ENCODE data around the gene PPP3CA.
A peak's percentile ranks its signal among the peaks of the same experiment; 100 is the strongest.
"Not testable (repeated sequence)": the region's sequence is repeated elsewhere in the genome, so short reads cannot be mapped to it uniquely, and the experiment has no call there.

Gene PPP3CA

GRCh38 chr4:101153653-101154052 is 193.7 kb downstream of the PPP3CA start:
- Mint-ChIP-seq H3K27me3 (ENCODE audit: low read depth) (no peaks in the 10 kb centered on the region), H3K4me3 (no peak overlapping the region), H3K9me3 (no peaks in the 10 kb centered on the region), H3K4me1 (ENCODE audit: low read depth) (peaks cover 23% of the 10 kb centered on the region), H3K27ac (no peak overlapping the region), H3K36me3 (ENCODE audit: low read depth) (no peaks in the 10 kb centered on the region)
- DNase-seq (ENCODE audit: low spot score), result no peak

- Mint-ChIP-seq H3K4me1 (ENCODE audit: low read depth) (peaks cover 19% of the 10 kb centered on the region), H3K27ac (no peak overlapping the region), H3K27me3 (ENCODE audit: low read depth) (no peaks in the 10 kb centered on the region), H3K36me3 (ENCODE audit: low read depth) (no peaks in the 10 kb centered on the region), H3K4me3 (no peak overlapping the region), H3K9me3 (no peaks in the 10 kb centered on the region)
- no peak for DNase-seq (ENCODE audit: low spot score)
Observed at GRCh38 chr4:101152521-101152920, 194.8 kb downstream of the PPP3CA start.

- Mint-ChIP-seq H3K27ac (no peak overlapping the region), H3K9me3 (no peaks in the 10 kb centered on the region), H3K36me3 (ENCODE audit: low read depth) (no peaks in the 10 kb centered on the region), H3K4me3 (no peak overlapping the region), H3K27me3 (ENCODE audit: low read depth) (no peaks in the 10 kb centered on the region), H3K4me1 (ENCODE audit: low read depth) (no peaks in the 10 kb centered on the region)
- DNase-seq (ENCODE audit: low spot score), result no peak
Observed at GRCh38 chr4:101148551-101148950, 198.8 kb downstream of the PPP3CA start.

- DNase-seq (ENCODE audit: low spot score), result no peak
- no peaks in the 10 kb centered on the region for H3K4me1 Mint-ChIP-seq (ENCODE audit: low read depth)
- no peaks in the 10 kb centered on the region for H3K27me3 Mint-ChIP-seq (ENCODE audit: low read depth)
- no peak overlapping the region for H3K27ac Mint-ChIP-seq
- no peaks in the 10 kb centered on the region for H3K9me3 Mint-ChIP-seq
- H3K36me3 Mint-ChIP-seq (ENCODE audit: low read depth), result no peaks in the 10 kb centered on the region
- no peak overlapping the region for H3K4me3 Mint-ChIP-seq
Observed at GRCh38 chr4:101147283-101147682, 200.0 kb downstream of the PPP3CA start.

- DNase-seq (ENCODE audit: low spot score), result no peak
- H3K27ac Mint-ChIP-seq, result no peak overlapping the region
- no peak overlapping the region for H3K4me3 Mint-ChIP-seq
- H3K36me3 Mint-ChIP-seq (ENCODE audit: low read depth), result no peaks in the 10 kb centered on the region
- peaks cover 8% of the 10 kb centered on the region for H3K4me1 Mint-ChIP-seq (ENCODE audit: low read depth)
- H3K27me3 Mint-ChIP-seq (ENCODE audit: low read depth), result no peaks in the 10 kb centered on the region
- H3K9me3 Mint-ChIP-seq, result no peaks in the 10 kb centered on the region
Observed at GRCh38 chr4:101145021-101145420, 202.3 kb downstream of the PPP3CA start.

- Mint-ChIP-seq H3K27ac (no peak overlapping the region), H3K4me1 (ENCODE audit: low read depth) (peaks cover 11% of the 10 kb centered on the region), H3K4me3 (no peak overlapping the region)
Observed at GRCh38 chr4:101142259-101142658, 205.1 kb downstream of the PPP3CA start.

GRCh38 chr4:101141855-101142254 is 205.5 kb downstream of the PPP3CA start:
- Mint-ChIP-seq H3K4me3 (no peak overlapping the region), H3K36me3 (ENCODE audit: low read depth) (no peaks in the 10 kb centered on the region), H3K27me3 (ENCODE audit: low read depth) (no peaks in the 10 kb centered on the region), H3K9me3 (no peaks in the 10 kb centered on the region), H3K27ac (no peak overlapping the region), H3K4me1 (ENCODE audit: low read depth) (peaks cover 11% of the 10 kb centered on the region)
- no peak for DNase-seq (ENCODE audit: low spot score)

More at GRCh38 chr4:101142259-101142658, 205.1 kb downstream of the PPP3CA start:
- no peak for DNase-seq (ENCODE audit: low spot score)
- Mint-ChIP-seq H3K27me3 (ENCODE audit: low read depth) (no peaks in the 10 kb centered on the region), H3K36me3 (ENCODE audit: low read depth) (no peaks in the 10 kb centered on the region), H3K9me3 (no peaks in the 10 kb centered on the region)

- H3K27ac Mint-ChIP-seq, result no peak overlapping the region
- no peak for DNase-seq (ENCODE audit: low spot score)
- no peaks in the 10 kb centered on the region for H3K27me3 Mint-ChIP-seq (ENCODE audit: low read depth)
- H3K9me3 Mint-ChIP-seq, result no peaks in the 10 kb centered on the region
- H3K36me3 Mint-ChIP-seq (ENCODE audit: low read depth), result no peaks in the 10 kb centered on the region
- peaks cover 11% of the 10 kb centered on the region for H3K4me1 Mint-ChIP-seq (ENCODE audit: low read depth)
- H3K4me3 Mint-ChIP-seq, result no peak overlapping the region
Observed at GRCh38 chr4:101141230-101141629, 206.1 kb downstream of the PPP3CA start.

- no peak for DNase-seq (ENCODE audit: low spot score)
- Mint-ChIP-seq H3K36me3 (ENCODE audit: low read depth) (no peaks in the 10 kb centered on the region), H3K27ac (no peak overlapping the region), H3K4me1 (ENCODE audit: low read depth) (peaks cover 16% of the 10 kb centered on the region), H3K9me3 (no peaks in the 10 kb centered on the region), H3K27me3 (ENCODE audit: low read depth) (no peaks in the 10 kb centered on the region), H3K4me3 (no peak overlapping the region)
Observed at GRCh38 chr4:101140228-101140627, 207.1 kb downstream of the PPP3CA start.

- DNase-seq (ENCODE audit: low spot score), result no peak
- Mint-ChIP-seq H3K27ac (no peak overlapping the region), H3K9me3 (peaks cover 4% of the 10 kb centered on the region), H3K36me3 (ENCODE audit: low read depth) (peaks cover 2% of the 10 kb centered on the region), H3K27me3 (ENCODE audit: low read depth) (no peaks in the 10 kb centered on the region), H3K4me1 (ENCODE audit: low read depth) (peaks cover 12% of the 10 kb centered on the region), H3K4me3 (no peak overlapping the region)
Observed at GRCh38 chr4:101136373-101137370, 210.7 kb downstream of the PPP3CA start.

- H3K4me1 Mint-ChIP-seq (ENCODE audit: low read depth), result peaks cover 8% of the 10 kb centered on the region
- H3K4me3 Mint-ChIP-seq, result peak overlapping the region; percentile 31
- peaks cover 4% of the 10 kb centered on the region for H3K9me3 Mint-ChIP-seq
- no peak for DNase-seq (ENCODE audit: low spot score)
- H3K27me3 Mint-ChIP-seq (ENCODE audit: low read depth), result no peaks in the 10 kb centered on the region
- H3K27ac Mint-ChIP-seq, result no peak overlapping the region
- H3K36me3 Mint-ChIP-seq (ENCODE audit: low read depth), result peaks cover 2% of the 10 kb centered on the region
Observed at GRCh38 chr4:101135371-101136010, 211.8 kb downstream of the PPP3CA start.

GRCh38 chr4:101131058-101131457 is 216.3 kb downstream of the PPP3CA start:
- not testable (repeated sequence) for H3K4me3 Mint-ChIP-seq; H3K36me3 Mint-ChIP-seq (ENCODE audit: low read depth); H3K27me3 Mint-ChIP-seq (ENCODE audit: low read depth); H3K4me1 Mint-ChIP-seq (ENCODE audit: low read depth); H3K27ac Mint-ChIP-seq; DNase-seq (ENCODE audit: low spot score)
- peaks cover 10% of the 10 kb centered on the region for H3K9me3 Mint-ChIP-seq

- not testable (repeated sequence) for H3K27ac Mint-ChIP-seq; DNase-seq (ENCODE audit: low spot score); H3K4me1 Mint-ChIP-seq (ENCODE audit: low read depth)
Observed at GRCh38 chr4:101128898-101129297, 218.4 kb downstream of the PPP3CA start.

GRCh38 chr4:101128473-101128872 is 218.9 kb downstream of the PPP3CA start:
- no peak overlapping the region for H3K27ac Mint-ChIP-seq
- H3K36me3 Mint-ChIP-seq (ENCODE audit: low read depth), result no peaks in the 10 kb centered on the region
- DNase-seq (ENCODE audit: low spot score), result no peak
- no peak overlapping the region for H3K4me3 Mint-ChIP-seq
- H3K4me1 Mint-ChIP-seq (ENCODE audit: low read depth), result peaks cover 4% of the 10 kb centered on the region
- H3K27me3 Mint-ChIP-seq (ENCODE audit: low read depth), result no peaks in the 10 kb centered on the region
- H3K9me3 Mint-ChIP-seq, result peaks cover 10% of the 10 kb centered on the region

More at GRCh38 chr4:101128898-101129297, 218.4 kb downstream of the PPP3CA start:
- not testable (repeated sequence) for H3K27me3 Mint-ChIP-seq (ENCODE audit: low read depth); H3K36me3 Mint-ChIP-seq (ENCODE audit: low read depth); H3K4me3 Mint-ChIP-seq
- H3K9me3 Mint-ChIP-seq, result peaks cover 10% of the 10 kb centered on the region

All from T-helper 2 cell treated with Interferon-gamma antibody and Interleukin-4, amounts not matched to agents 5 μg/mL and 100 μg/mL, for 36 hours (primary cell).